K562 (cell line): ENCODE data around the gene YOD1. TPM values are rescaled to one million over a fixed set of nuclear protein-coding genes. Genes with fewer than 3 reads are reported as not detected.

Experiments
- AFF1 ChIP-seq, 2 experiments: fragments of 450-650 bp; IDR thresholded peaks; 2 replicates each; pipeline ENCODE4 v1.6.1; 2018; ENCODE audit warnings: mild to moderate bottlenecking in 2 of 2, low read depth in 1 of 2; ENCODE audit not compliant: partially characterized antibody in 2 of 2
- ATF1 ChIP-seq, 2 experiments: fragments of 450-650 bp in 1 of 2; IDR thresholded peaks; 2 replicates each; pipeline ENCODE4 v1.6.1; 2016; ENCODE audit warnings: missing compliant biosample characterization in 1 of 2, missing genetic modification characterization in 1 of 2
- BRD4 ChIP-seq: fragments of 200-600 bp; sonication (generic); IDR thresholded peaks from 2 replicates; pipeline ENCODE4 v1.6.1; 2017; ENCODE audit warnings: inconsistent platforms
- HNRNPUL1 ChIP-seq: fragments of 200-400 bp; formaldehyde crosslinking; IDR thresholded peaks from 2 replicates; pipeline ENCODE4 v1.6.1; 2017; ENCODE audit warnings: low read length
- IRF2 ChIP-seq: sonication (generic); formaldehyde crosslinking; IDR thresholded peaks from 2 replicates; pipeline ENCODE4 v1.8.1; 2022; ENCODE audit warnings: mild to moderate bottlenecking, missing genetic modification reagents
- KDM5B ChIP-seq: fragments of 200-600 bp; sonication (generic); IDR thresholded peaks from 2 replicates; pipeline ENCODE4 v1.6.1; 2012; ENCODE audit warnings: low read depth, mild to moderate bottlenecking, moderate library complexity, low read length, control low read depth, inconsistent platforms; ENCODE audit not compliant: insufficient replicate concordance
- RBBP5 ChIP-seq: fragments of 200-600 bp; sonication (generic); IDR thresholded peaks from 2 replicates; pipeline ENCODE4 v1.6.1; 2012; ENCODE audit warnings: borderline replicate concordance, mild to moderate bottlenecking, low read length, control low read depth, inconsistent platforms; ENCODE audit not compliant: insufficient read depth, poor library complexity, severe bottlenecking
- RHOXF2B ChIP-seq: fragments of 250-450 bp; sonication (Bioruptor Pico); conservative IDR thresholded peaks from 2 replicates; pipeline ENCODE4 v1.5.1; 2021
- SMARCA5 ChIP-seq: fragments of 450-650 bp; IDR thresholded peaks from 2 replicates; pipeline ENCODE4 v1.6.1; 2016
- U2AF1 ChIP-seq: fragments of 200-400 bp; formaldehyde crosslinking; optimal IDR thresholded peaks from 2 replicates; pipeline ENCODE3; 2017; ENCODE audit warnings: mild to moderate bottlenecking, low read depth, low read length, moderate library complexity
- ZC3H8 ChIP-seq: fragments of 450-650 bp; IDR thresholded peaks from 2 replicates; pipeline ENCODE4 v1.6.1; 2017
- ZNF277 ChIP-seq: fragments of 250-450 bp; sonication (Bioruptor Pico); IDR thresholded peaks from 2 replicates; pipeline ENCODE4 v1.8.0; 2022; ENCODE audit warnings: inconsistent platforms, mild to moderate bottlenecking, moderate library complexity, borderline replicate concordance
- ZNF551 ChIP-seq: fragments of 250-450 bp; sonication (Bioruptor Pico); IDR thresholded peaks from 2 replicates; pipeline ENCODE4 v1.5.0; 2021; ENCODE audit warnings: mild to moderate bottlenecking, moderate library complexity
- ZNF57 ChIP-seq: fragments of 450-650 bp; formaldehyde crosslinking; IDR thresholded peaks from 2 replicates; pipeline ENCODE4 v1.4.0; 2020; ENCODE audit warnings: mild to moderate bottlenecking, moderate library complexity
- polyA plus RNA-seq, 8 experiments: library from polyadenylated mRNA; depleted of rRNA in 4 of 8; stranded (reverse) in 5 of 8; unstranded in 3 of 8; fragments of >200 nt; fragmentation: Nextera tagmentation in 2 of 8; fragmentation: Illumina TruSeq in 1 of 8; extraction: Ambion mirVana in 2 of 8; extraction: Trizol in 1 of 8; gene quantifications; 2 replicates each; pipeline versions ENCODE4 v1.2.1 to v1.2.3, GENCODE V29; 2011 to 2014; ENCODE audit warnings: inconsistent platforms in 1 of 8, missing spikeins in 1 of 8
- total RNA-seq, 7 experiments: library from RNA; depleted of rRNA in 6 of 7; stranded (reverse); fragments of >200 nt in 6 of 7; fragmentation: Illumina TruSeq in 2 of 7; extraction: Trizol in 2 of 7; gene quantifications; 2 replicates each; pipeline versions ENCODE4 v1.2.1 to v1.2.3, GENCODE V29; 2011 to 2021; ENCODE audit warnings: low replicate concordance in 1 of 7
- TF ChIP-seq, protein P1 (sequence below): fragments of 250-450 bp; sonication (Bioruptor Pico); IDR thresholded peaks from 2 replicates; pipeline ENCODE4 v1.9.0; 2021; ENCODE audit warnings: mild to moderate bottlenecking, inconsistent platforms
- TF ChIP-seq, protein P2 (sequence below), 3 experiments: fragments of 200-800 bp in 1 of 3; fragments of 250-450 bp in 1 of 3; fragments of 450-650 bp in 1 of 3; sonication (Bioruptor Pico) in 1 of 3; sonication (Bioruptor generic) in 1 of 3; formaldehyde crosslinking in 1 of 3; IDR thresholded peaks; 2 replicates each; pipeline versions ENCODE4 v1.6.1 to v1.8.0; 2016 to 2022; ENCODE audit warnings: mild to moderate bottlenecking in 2 of 3, missing genetic modification characterization in 2 of 3, missing compliant biosample characterization in 1 of 3, moderate library complexity in 1 of 3

YOD1 gene
- total and polyA plus RNA-seq, 9 of the 15 experiments (the other 6 are each of a cell fraction or from before 2014, with no cell fraction given) = 18.2 to 78.1 (median 46.9) TPM

DNA sequence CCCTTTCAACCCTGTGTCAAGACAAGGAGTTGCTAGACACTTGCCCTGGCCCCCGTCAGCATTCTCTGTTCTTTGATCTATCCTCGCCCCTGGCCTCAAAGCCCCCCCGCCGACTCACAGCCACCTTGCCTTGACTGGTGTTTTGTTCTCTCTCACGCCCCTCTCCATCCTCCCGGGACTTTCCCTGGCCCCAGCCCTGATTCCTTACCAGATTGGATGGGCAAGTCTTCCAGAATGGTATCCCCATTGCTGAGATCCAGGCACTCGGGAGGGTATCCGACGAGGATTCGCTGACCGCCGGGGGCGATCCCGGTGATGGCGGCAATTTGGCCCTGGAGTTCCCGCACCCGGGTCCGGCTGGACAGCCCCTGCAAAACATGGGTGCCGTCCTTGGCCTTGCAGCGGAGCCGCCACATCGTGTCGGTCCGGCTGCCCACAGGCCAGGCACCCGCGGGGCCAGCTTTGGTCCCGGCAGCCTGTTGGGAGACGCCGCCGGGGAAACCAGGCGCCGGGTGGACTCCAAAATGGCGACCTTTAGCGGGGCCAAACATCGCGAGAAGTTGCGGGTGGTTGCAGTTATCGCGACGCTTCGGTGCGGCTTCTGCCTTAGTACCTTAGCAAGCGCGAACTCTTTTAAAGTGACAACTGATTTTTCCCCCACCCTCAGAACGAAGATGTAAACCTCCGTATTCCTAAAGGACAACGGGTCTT lies 373 bp downstream of the YOD1 start (continued):
- TF ChIP-seq AFF1 (IDR thresholded peaks at IDR 0.05; ENCODE audit: low read depth in 1 of 2, partially characterized antibody in 2 of 2) = no peak
- TF ChIP-seq IRF2 = no peak
- no peak for TF ChIP-seq ZNF277 (CRISPR knock-in tag)
- TF ChIP-seq U2AF1 = no peak
- TF ChIP-seq ZNF57 (CRISPR knock-in tag) = no peak
- peak; percentile 40; the same call in 1 of the 2 replicates for TF ChIP-seq BRD4
- TF ChIP-seq KDM5B = no peak
- no peak for TF ChIP-seq ZNF551 (CRISPR knock-in tag)
- no peak for TF ChIP-seq ATF1 (CRISPR knock-in tag; IDR thresholded peaks at IDR 0.05)
- TF ChIP-seq ATF1 (tag; IDR thresholded peaks at IDR 0.05) = no peak
- TF ChIP-seq ZC3H8 = no peak
- TF ChIP-seq RHOXF2B (CRISPR knock-in tag) = no peak
- no peak for TF ChIP-seq HNRNPUL1
- no peak for TF ChIP-seq SMARCA5
- TF ChIP-seq, protein P1, sequence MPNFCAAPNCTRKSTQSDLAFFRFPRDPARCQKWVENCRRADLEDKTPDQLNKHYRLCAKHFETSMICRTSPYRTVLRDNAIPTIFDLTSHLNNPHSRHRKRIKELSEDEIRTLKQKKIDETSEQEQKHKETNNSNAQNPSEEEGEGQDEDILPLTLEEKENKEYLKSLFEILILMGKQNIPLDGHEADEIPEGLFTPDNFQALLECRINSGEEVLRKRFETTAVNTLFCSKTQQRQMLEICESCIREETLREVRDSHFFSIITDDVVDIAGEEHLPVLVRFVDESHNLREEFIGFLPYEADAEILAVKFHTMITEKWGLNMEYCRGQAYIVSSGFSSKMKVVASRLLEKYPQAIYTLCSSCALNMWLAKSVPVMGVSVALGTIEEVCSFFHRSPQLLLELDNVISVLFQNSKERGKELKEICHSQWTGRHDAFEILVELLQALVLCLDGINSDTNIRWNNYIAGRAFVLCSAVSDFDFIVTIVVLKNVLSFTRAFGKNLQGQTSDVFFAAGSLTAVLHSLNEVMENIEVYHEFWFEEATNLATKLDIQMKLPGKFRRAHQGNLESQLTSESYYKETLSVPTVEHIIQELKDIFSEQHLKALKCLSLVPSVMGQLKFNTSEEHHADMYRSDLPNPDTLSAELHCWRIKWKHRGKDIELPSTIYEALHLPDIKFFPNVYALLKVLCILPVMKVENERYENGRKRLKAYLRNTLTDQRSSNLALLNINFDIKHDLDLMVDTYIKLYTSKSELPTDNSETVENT = 0 out of 2 replicates have a peak, but pooled peaks have one; percentile 18
- TF ChIP-seq RBBP5 = peak; percentile 94
- TF ChIP-seq, protein P2, sequence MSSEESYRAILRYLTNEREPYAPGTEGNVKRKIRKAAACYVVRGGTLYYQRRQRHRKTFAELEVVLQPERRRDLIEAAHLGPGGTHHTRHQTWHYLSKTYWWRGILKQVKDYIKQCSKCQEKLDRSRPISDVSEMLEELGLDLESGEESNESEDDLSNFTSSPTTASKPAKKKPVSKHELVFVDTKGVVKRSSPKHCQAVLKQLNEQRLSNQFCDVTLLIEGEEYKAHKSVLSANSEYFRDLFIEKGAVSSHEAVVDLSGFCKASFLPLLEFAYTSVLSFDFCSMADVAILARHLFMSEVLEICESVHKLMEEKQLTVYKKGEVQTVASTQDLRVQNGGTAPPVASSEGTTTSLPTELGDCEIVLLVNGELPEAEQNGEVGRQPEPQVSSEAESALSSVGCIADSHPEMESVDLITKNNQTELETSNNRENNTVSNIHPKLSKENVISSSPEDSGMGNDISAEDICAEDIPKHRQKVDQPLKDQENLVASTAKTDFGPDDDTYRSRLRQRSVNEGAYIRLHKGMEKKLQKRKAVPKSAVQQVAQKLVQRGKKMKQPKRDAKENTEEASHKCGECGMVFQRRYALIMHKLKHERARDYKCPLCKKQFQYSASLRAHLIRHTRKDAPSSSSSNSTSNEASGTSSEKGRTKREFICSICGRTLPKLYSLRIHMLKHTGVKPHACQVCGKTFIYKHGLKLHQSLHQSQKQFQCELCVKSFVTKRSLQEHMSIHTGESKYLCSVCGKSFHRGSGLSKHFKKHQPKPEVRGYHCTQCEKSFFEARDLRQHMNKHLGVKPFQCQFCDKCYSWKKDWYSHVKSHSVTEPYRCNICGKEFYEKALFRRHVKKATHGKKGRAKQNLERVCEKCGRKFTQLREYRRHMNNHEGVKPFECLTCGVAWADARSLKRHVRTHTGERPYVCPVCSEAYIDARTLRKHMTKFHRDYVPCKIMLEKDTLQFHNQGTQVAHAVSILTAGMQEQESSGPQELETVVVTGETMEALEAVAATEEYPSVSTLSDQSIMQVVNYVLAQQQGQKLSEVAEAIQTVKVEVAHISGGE (CRISPR knock-in tag; IDR thresholded peaks at IDR 0.05) = no peak
